Lower leg skin (tissue), 3 donors: Measurements from ENCODE around the gene CDYL2.

Experiments used
- CTCF ChIP-seq, 3 donors: fragments of 450-650 bp; IDR thresholded peaks; one replicate each; pipeline ENCODE4 v1.5.1; 2016; ENCODE audit warnings: antibody characterized with exemption in 3 of 3, mild to moderate bottlenecking in 3 of 3, moderate library complexity in 2 of 3
- POLR2A ChIP-seq, 2 donors: fragments of 450-650 bp; IDR thresholded peaks; one replicate each; pipeline ENCODE4 v1.6.1; 2016 to 2017; ENCODE audit warnings: antibody characterized with exemption in 2 of 2, mild to moderate bottlenecking in 1 of 2, moderate library complexity in 1 of 2

DNA sequence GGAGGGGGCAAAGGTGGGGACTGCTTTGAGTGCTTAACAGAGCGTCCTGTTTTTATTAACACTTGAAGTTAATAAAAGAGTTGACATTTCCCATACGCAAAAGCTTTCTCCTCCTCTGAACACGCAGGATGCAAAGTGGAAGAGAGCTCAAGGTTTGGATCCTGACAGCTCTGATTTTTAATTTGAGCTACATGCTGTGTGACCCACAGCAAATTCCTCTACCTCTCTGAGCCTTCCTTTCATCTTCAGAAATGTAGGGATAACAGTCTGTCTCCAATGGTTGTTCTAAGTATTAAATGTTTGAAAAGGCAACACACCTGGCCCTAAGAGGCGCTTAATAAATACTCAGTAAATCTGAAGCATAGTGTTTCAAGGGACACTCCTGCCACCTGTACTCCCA is 93.0 kb downstream of the CDYL2 start:
- TF ChIP-seq CTCF (IDR thresholded peaks at IDR 0.05) (no peak), POLR2A (IDR thresholded peaks at IDR 0.05) (no peak)
